Hepatocyte (in vitro differentiated cells): Measurements from ENCODE around the gene ARRB2.

ENCODE experiments used
- CTCF ChIP-seq: fragments of 200-600 bp; sonication (generic); IDR thresholded peaks from 2 replicates; pipeline ENCODE4 v1.5.1; 2016; ENCODE audit warnings: antibody characterized with exemption, mild to moderate bottlenecking; ENCODE audit not compliant: poor library complexity
- EZH2phosphoT487 ChIP-seq: fragments of 200-600 bp; sonication (generic); IDR thresholded peaks from one replicate; pipeline ENCODE4 v1.6.1; 2018; ENCODE audit warnings: antibody characterized with exemption, mild to moderate bottlenecking, low read depth, moderate library complexity; ENCODE audit not compliant: unreplicated experiment, severe bottlenecking

DNA sequence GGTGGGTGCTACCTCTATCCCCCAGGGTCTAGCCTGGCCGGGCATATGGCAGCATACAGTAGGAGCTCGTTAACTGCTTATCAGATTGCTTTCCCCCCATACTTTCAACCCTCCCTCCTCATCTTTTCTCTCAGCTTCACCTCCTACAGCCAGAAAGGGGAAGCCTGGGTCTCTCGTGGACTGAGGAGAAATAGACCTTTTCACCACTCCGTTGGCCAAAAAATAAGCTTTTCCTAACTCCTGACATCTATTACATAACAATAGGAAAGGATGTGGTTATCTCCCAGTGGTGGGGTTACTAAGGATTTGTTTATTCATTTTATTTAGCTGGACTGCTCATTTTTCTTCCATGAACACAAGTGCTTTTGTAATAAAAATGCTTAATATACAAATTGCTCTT is 38.3 kb downstream of the ARRB2 start:
- TF ChIP-seq CTCF (no peak), EZH2phosphoT487 (no peak)
